K562 (cell line): ENCODE measurements around the gene LNPEP. TPM values are rescaled to one million over a fixed set of nuclear protein-coding genes. Genes with fewer than 3 reads are reported as not detected.

Experiments
- ATAC-seq: fragments of 200-7000 bp; cut with Tn5 transposase; 3 replicates; pipeline ENCODE4 v1.9.1; 2020; ENCODE audit warnings: moderate library complexity
- BruUV-seq: library from RNA; stranded (reverse); fragments of 400-500 nt; replicated peaks from 2 replicates; lab custom pipeline; 2021; lab: Mats Ljungman, UMichigan
- CTCF ChIA-PET: fragments of 300-600 bp; formaldehyde crosslinking; extraction: SDS; loops from one replicate; lab custom pipeline; 2021; ENCODE audit warnings: low intra/inter-chr PET ratio; lab: Yijun Ruan, JAX
- POLR2A ChIA-PET: fragments of 300-600, 350-650 bp; sonication (Branson Sonifier 250); formaldehyde crosslinking; extraction: SDS; loops from one replicate; lab custom pipeline; 2021; ENCODE audit warnings: antibody characterized with exemption, inconsistent platforms; lab: Yijun Ruan, JAX
- DNase-seq, 4 experiments: peaks; one replicate each; pipeline versions ENCODE4 v3.0.0 to v3.0.0-alpha.2; 2011 to 2018; ENCODE audit warnings: low spot score in 3 of 4, mixed read lengths in 3 of 4; ENCODE audit errors: extremely low read depth in 1 of 4
- FAIRE-seq: peaks from 2 replicates; lab custom pipeline; 2011; peaks lifted over from hg19 to GRCh38; lab: Jason Lieb, UNC
- H2AFZ ChIP-seq: 2 replicates; pipeline ENCODE4 v1.6.0; 2011; ENCODE audit warnings: low read depth, low read length, control low read depth, inconsistent platforms
- H3K27ac ChIP-seq: fragments of 200-600 bp; 3 replicates; pipeline ENCODE4 v1.8.0; 2011; ENCODE audit warnings: low read depth, mild to moderate bottlenecking, control low read depth, inconsistent platforms, low read length, moderate library complexity, mixed read lengths; ENCODE audit errors: extremely low read depth
- H3K27me3 ChIP-seq, 2 experiments: fragments of 300-600 bp in 1 of 2; 2 replicates in 1 of 2; 3 replicates in 1 of 2; pipeline versions ENCODE4 v1.6.0 to v1.8.0; 2011; ENCODE audit warnings: inconsistent platforms in 2 of 2, low read length in 2 of 2, mild to moderate bottlenecking in 1 of 2, mixed read lengths in 1 of 2, moderate library complexity in 1 of 2; ENCODE audit not compliant: control insufficient read depth in 2 of 2, insufficient read depth in 2 of 2
- H3K36me3 ChIP-seq: fragments of 300-600 bp; 3 replicates; pipeline ENCODE4 v1.8.0; 2011; ENCODE audit warnings: mild to moderate bottlenecking, low read length, inconsistent platforms; ENCODE audit not compliant: control insufficient read depth, insufficient read depth
- H3K4me1 ChIP-seq, 2 experiments: fragments of 200-600 bp in 1 of 2; replicated peaks in 1 of 2; 2 replicates in 1 of 2; 3 replicates in 1 of 2; pipeline versions ENCODE4 v1.5.1 to v1.8.0; 2011; ENCODE audit warnings: inconsistent platforms in 2 of 2, low read length in 2 of 2, mild to moderate bottlenecking in 1 of 2, mixed read lengths in 1 of 2, moderate library complexity in 1 of 2; ENCODE audit not compliant: control insufficient read depth in 2 of 2, insufficient read depth in 2 of 2
- H3K4me2 ChIP-seq: 2 replicates; pipeline ENCODE4 v1.6.1; 2011; ENCODE audit warnings: low read length, control low read depth, inconsistent platforms, mixed read lengths; ENCODE audit not compliant: insufficient read depth
- H3K4me3 ChIP-seq: fragments of 200-600 bp; sonication (generic), shearing (Covaris generic); 2 replicates; pipeline ENCODE4 v1.5.1; 2016; ENCODE audit warnings: control low read depth, inconsistent platforms
- H3K79me2 ChIP-seq: fragments of 200-600 bp; 3 replicates; pipeline ENCODE4 v1.8.0; 2011; ENCODE audit warnings: low read length, inconsistent platforms; ENCODE audit not compliant: control insufficient read depth, insufficient read depth
- H3K9ac ChIP-seq, 2 experiments: 2 replicates each; pipeline versions ENCODE4 v1.6.0 to v1.6.1; 2011; ENCODE audit warnings: low read depth in 2 of 2, low read length in 2 of 2, control low read depth in 1 of 2, inconsistent platforms in 1 of 2, mild to moderate bottlenecking in 1 of 2, mixed read lengths in 1 of 2; ENCODE audit not compliant: insufficient read depth in 1 of 2
- H3K9me1 ChIP-seq: one replicate; pipeline ENCODE4 v1.6.0; 2011; ENCODE audit warnings: inconsistent platforms, mild to moderate bottlenecking, low read length, moderate library complexity; ENCODE audit not compliant: control insufficient read depth, insufficient read depth
- H3K9me3 ChIP-seq: replicated peaks from 2 replicates; pipeline ENCODE4 v1.5.1; 2011; ENCODE audit warnings: low read depth, low read length, inconsistent platforms; ENCODE audit not compliant: control insufficient read depth, insufficient read depth
- H4K20me1 ChIP-seq: replicated peaks from 2 replicates; pipeline ENCODE4 v1.6.1; 2011; ENCODE audit warnings: low read length, inconsistent platforms, mixed read lengths; ENCODE audit not compliant: control insufficient read depth, insufficient read depth
- CEBPB ChIP-seq: fragments of 450-650 bp; IDR thresholded peaks from 2 replicates; pipeline ENCODE4 v1.6.1; 2016; ENCODE audit warnings: missing genetic modification characterization, missing compliant biosample characterization
- CEBPG ChIP-seq, 3 experiments: fragments of 200-800 bp in 1 of 3; sonication (Bioruptor generic) in 1 of 3; sonication (generic) in 1 of 3; formaldehyde crosslinking in 1 of 3; IDR thresholded peaks in 2 of 3; conservative IDR thresholded peaks in 1 of 3; 2 replicates each; pipeline versions ENCODE4 v1.6.1 to v1.8.0; 2016 to 2022; ENCODE audit warnings: missing compliant biosample characterization in 2 of 3, missing genetic modification characterization in 2 of 3, mild to moderate bottlenecking in 1 of 3, missing genetic modification reagents in 1 of 3
- GATAD2B ChIP-seq: fragments of 450-650 bp; IDR thresholded peaks from 2 replicates; pipeline ENCODE4 v1.6.1; 2017; ENCODE audit warnings: mild to moderate bottlenecking, borderline replicate concordance
- NFIC ChIP-seq: fragments of 450-650 bp; IDR thresholded peaks from 2 replicates; pipeline ENCODE4 v1.6.1; 2017; ENCODE audit warnings: mild to moderate bottlenecking, inconsistent platforms
- RBM15 ChIP-seq: fragments of 200-400 bp; formaldehyde crosslinking; IDR thresholded peaks from 2 replicates; pipeline ENCODE4 v1.6.1; 2018; ENCODE audit warnings: mild to moderate bottlenecking, low read length, moderate library complexity; ENCODE audit not compliant: insufficient read depth
- in situ Hi-C: fragments of 300-500 bp; cut with MboI; formaldehyde crosslinking; loops from 4 replicates; pipeline ENCODE4 v1.15.0; 2018; ENCODE audit warnings: inconsistent platforms, mixed read lengths
- intact Hi-C: fragments of 100-400 bp; cut with micrococcal nuclease; formaldehyde crosslinking; loops from 2 replicates; pipeline ENCODE4 v1.14.2; 2022
- polyA plus RNA-seq, 8 experiments: library from polyadenylated mRNA; depleted of rRNA in 4 of 8; stranded (reverse) in 5 of 8; unstranded in 3 of 8; fragments of >200 nt; fragmentation: Nextera tagmentation in 2 of 8; fragmentation: Illumina TruSeq in 1 of 8; extraction: Ambion mirVana in 2 of 8; extraction: Trizol in 1 of 8; gene quantifications; 2 replicates each; pipeline versions ENCODE4 v1.2.1 to v1.2.3, GENCODE V29; 2011 to 2014; ENCODE audit warnings: inconsistent platforms in 1 of 8, missing spikeins in 1 of 8
- total RNA-seq, 7 experiments: library from RNA; depleted of rRNA in 6 of 7; stranded (reverse); fragments of >200 nt in 6 of 7; fragmentation: Illumina TruSeq in 2 of 7; extraction: Trizol in 2 of 7; gene quantifications; 2 replicates each; pipeline versions ENCODE4 v1.2.1 to v1.2.3, GENCODE V29; 2011 to 2021; ENCODE audit warnings: low replicate concordance in 1 of 7

The LNPEP gene
- total and polyA plus RNA-seq, 9 of the 15 experiments (the other 6 are each of a cell fraction or from before 2014, with no cell fraction given), result 2.6 to 27.9 (median 11.2) TPM

- Histone ChIP-seq H3K9ac (no peak overlapping the region), H4K20me1 (no peaks in the 10 kb centered on the region), H3K79me2 (no peaks in the 10 kb centered on the region), H3K9me3 (no peaks in the 10 kb centered on the region), H3K9me1 (no peaks in the 10 kb centered on the region), H3K4me2 (no peak overlapping the region), H2AFZ (no peak overlapping the region), H3K4me1 (peaks cover 15 to 34% of the 10 kb centered on the region in 2 experiments), H3K36me3 (no peaks in the 10 kb centered on the region), H3K4me3 (no peak overlapping the region), H3K27ac (no peak overlapping the region), H3K27me3 (no peaks in the 10 kb centered on the region)
- DNase-seq (no peak), FAIRE-seq (no peak)
- in situ Hi-C loops (no loop called here), intact Hi-C loops (no loop called here)
- POLR2A ChIA-PET, result interaction anchor here (0.6 kb wide), 1 partner anchor 239 kb away, joined by 3 read pairs; no protein-coding TSS in a partner anchor
- BruUV-seq, result no TSS peak
- CTCF ChIA-PET, result no interaction called here
- TF ChIP-seq NFIC (peak; percentile 37; the same call in 1 of the 2 replicates), CEBPB (peak; percentile 68), GATAD2B (no peak), RBM15 (no peak), CEBPG (CRISPR knock-in tag; IDR thresholded peaks at IDR 0.05) (no peak), CEBPG (tag; conservative IDR thresholded peaks at IDR 0.05 in 1 of 2, IDR thresholded peaks at IDR 0.05 in 1 of 2) (0 out of 4 replicates have a peak, but pooled peaks of 1 of the 2 experiments have one; percentile 18)
- TF ChIP-seq, all 486 proteins: peak for 3
- no peak for ATAC-seq
Measured at GRCh38 chr5:96927008-96927407, 8.9 kb upstream of the LNPEP start.
